ENCODE results near the gene UBE2N.

The UBE2N gene

GRCh38 chr12:93407963-93408283 lies 33.8 kb downstream of the UBE2N start:
- H3K27me3 ChIP-seq (ENCODE audit: insufficient read depth, poor library complexity, severe bottlenecking), result no peaks in the 10 kb centered on the region
- H3K36me3 ChIP-seq (ENCODE audit: low read depth), result peaks cover 70% of the 10 kb centered on the region
- peaks cover 8% of the 10 kb centered on the region for H3K4me1 ChIP-seq (ENCODE audit: insufficient read depth, poor library complexity, severe bottlenecking)
- ATAC-seq (ENCODE audit: low read depth), result no peak
- H3K27ac ChIP-seq (ENCODE audit: poor library complexity, severe bottlenecking), result no peak overlapping the region
- TF ChIP-seq CTCF (IDR thresholded peaks at IDR 0.05; ENCODE audit: poor library complexity, severe bottlenecking), result no peak
- no peak overlapping the region for H3K4me3 ChIP-seq (ENCODE audit: severe bottlenecking)
- no peak for DNase-seq (ENCODE audit: low spot score)
- H3K9me3 ChIP-seq (ENCODE audit: severe bottlenecking), result no peaks in the 10 kb centered on the region

- 0 out of 3 replicates have a peak, but pooled peaks have one; percentile 20 for ATAC-seq (ENCODE audit: low read depth)
- Histone ChIP-seq H3K4me3 (ENCODE audit: severe bottlenecking) (no peak overlapping the region), H3K4me1 (ENCODE audit: insufficient read depth, poor library complexity, severe bottlenecking) (peaks cover 2% of the 10 kb centered on the region), H3K27ac (ENCODE audit: poor library complexity, severe bottlenecking) (no peak overlapping the region), H3K27me3 (ENCODE audit: insufficient read depth, poor library complexity, severe bottlenecking) (no peaks in the 10 kb centered on the region), H3K9me3 (ENCODE audit: severe bottlenecking) (no peaks in the 10 kb centered on the region), H3K36me3 (ENCODE audit: low read depth) (peaks cover 70% of the 10 kb centered on the region)
- no peak for TF ChIP-seq CTCF (IDR thresholded peaks at IDR 0.05; ENCODE audit: poor library complexity, severe bottlenecking)
- no peak for DNase-seq (ENCODE audit: low spot score)
Measured at GRCh38 chr12:93407054-93407962, 34.4 kb downstream of the UBE2N start.

GRCh38 chr12:93404961-93405849 lies 36.5 kb downstream of the UBE2N start:
- no peak overlapping the region for H3K27ac ChIP-seq (ENCODE audit: poor library complexity, severe bottlenecking)
- no peaks in the 10 kb centered on the region for H3K4me1 ChIP-seq (ENCODE audit: insufficient read depth, poor library complexity, severe bottlenecking)
- H3K9me3 ChIP-seq (ENCODE audit: severe bottlenecking), result no peaks in the 10 kb centered on the region
- no peaks in the 10 kb centered on the region for H3K27me3 ChIP-seq (ENCODE audit: insufficient read depth, poor library complexity, severe bottlenecking)
- no peak overlapping the region for H3K4me3 ChIP-seq (ENCODE audit: severe bottlenecking)
- TF ChIP-seq CTCF (IDR thresholded peaks at IDR 0.05; ENCODE audit: poor library complexity, severe bottlenecking), result no peak
- ATAC-seq (ENCODE audit: low read depth) (peak; percentile 13; the same call in 1 of the 3 replicates), DNase-seq (ENCODE audit: low spot score) (no peak)
- H3K36me3 ChIP-seq (ENCODE audit: low read depth), result peaks cover 54% of the 10 kb centered on the region

- TF ChIP-seq CTCF (IDR thresholded peaks at IDR 0.05; ENCODE audit: poor library complexity, severe bottlenecking), result no peak
- peaks cover 44% of the 10 kb centered on the region for H3K36me3 ChIP-seq (ENCODE audit: low read depth)
- H3K27ac ChIP-seq (ENCODE audit: poor library complexity, severe bottlenecking), result no peak overlapping the region
- H3K27me3 ChIP-seq (ENCODE audit: insufficient read depth, poor library complexity, severe bottlenecking), result no peaks in the 10 kb centered on the region
- H3K9me3 ChIP-seq (ENCODE audit: severe bottlenecking), result no peaks in the 10 kb centered on the region
- 0 out of 3 replicates have a peak, but pooled peaks have one; percentile 14 for ATAC-seq (ENCODE audit: low read depth)
- no peak for DNase-seq (ENCODE audit: low spot score)
- no peaks in the 10 kb centered on the region for H3K4me1 ChIP-seq (ENCODE audit: insufficient read depth, poor library complexity, severe bottlenecking)
- H3K4me3 ChIP-seq (ENCODE audit: severe bottlenecking), result no peak overlapping the region
Measured at GRCh38 chr12:93403988-93404803, 37.6 kb downstream of the UBE2N start.

Data from RWPE2 (cell line).